HG03442 (cell line): ENCODE data around the gene GALNT8.
"Not testable (repeated sequence)": the region's sequence is repeated elsewhere in the genome, so short reads cannot be mapped to it uniquely, and the experiment has no call there.

Experiments
- ATAC-seq: cut with Tn5 transposase; IDR thresholded peaks from one replicate; pipeline ENCODE4 v1.9.1; 2021; ENCODE audit warnings: mild to moderate bottlenecking, moderate library complexity; ENCODE audit not compliant: unreplicated experiment

Gene GALNT8

GRCh38 chr12:4719821-4720636 is at the start of gene GALNT8:
TSS of gene GALNT8 (plus strand) at chr12:4720400. CDS start at chr12:4720678, 278 bp downstream.
- no peak for ATAC-seq

DNA sequence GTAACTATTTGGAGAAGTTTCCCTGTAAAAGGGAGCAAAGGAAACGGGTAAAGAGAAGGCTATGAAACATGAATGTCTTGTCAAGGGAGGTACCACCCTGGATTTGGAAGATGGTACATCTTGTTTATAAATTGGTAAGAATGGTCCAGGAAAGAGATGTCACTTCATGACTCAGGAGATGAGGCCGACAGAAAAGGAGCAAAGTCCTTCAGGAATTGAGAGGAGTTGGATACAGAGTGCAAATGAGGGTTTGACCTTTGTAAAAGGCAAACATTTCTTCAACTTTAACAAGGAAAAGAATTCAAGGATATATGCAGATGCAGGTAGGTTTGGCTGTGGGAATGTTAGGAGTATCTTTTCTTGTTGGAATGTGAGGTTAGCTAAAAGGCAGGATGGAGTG is 40.5 kb upstream of the GALNT8 start:
- no peak for ATAC-seq

GRCh38 chr12:4681732-4682131 is 38.5 kb upstream of the GALNT8 start:
- ATAC-seq = no peak

GRCh38 chr12:4685317-4685716 is 34.9 kb upstream of the GALNT8 start:
- ATAC-seq = no peak

DNA sequence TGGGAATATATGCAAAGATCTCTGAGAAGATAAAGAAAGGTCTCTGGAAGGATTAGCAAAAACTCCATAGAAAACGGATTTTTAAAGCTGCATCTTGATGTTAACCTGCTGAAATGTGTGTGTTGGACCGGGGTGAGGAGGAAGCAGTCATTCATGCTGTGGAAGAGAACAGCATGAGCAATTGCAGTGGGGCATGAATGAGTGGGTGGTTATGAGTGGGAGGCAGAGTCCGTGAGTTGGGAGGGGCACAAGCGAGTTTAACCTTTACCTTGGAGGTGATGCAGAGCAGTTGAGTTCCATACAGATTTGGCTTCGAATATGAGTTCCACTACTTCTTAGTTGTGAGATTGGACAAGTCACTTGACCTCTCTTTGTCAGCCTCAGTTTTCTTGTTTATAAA is 29.4 kb upstream of the GALNT8 start:
- no peak for ATAC-seq

- ATAC-seq = no peak
Observed at GRCh38 chr12:4700621-4701026, 19.6 kb upstream of the GALNT8 start.

DNA sequence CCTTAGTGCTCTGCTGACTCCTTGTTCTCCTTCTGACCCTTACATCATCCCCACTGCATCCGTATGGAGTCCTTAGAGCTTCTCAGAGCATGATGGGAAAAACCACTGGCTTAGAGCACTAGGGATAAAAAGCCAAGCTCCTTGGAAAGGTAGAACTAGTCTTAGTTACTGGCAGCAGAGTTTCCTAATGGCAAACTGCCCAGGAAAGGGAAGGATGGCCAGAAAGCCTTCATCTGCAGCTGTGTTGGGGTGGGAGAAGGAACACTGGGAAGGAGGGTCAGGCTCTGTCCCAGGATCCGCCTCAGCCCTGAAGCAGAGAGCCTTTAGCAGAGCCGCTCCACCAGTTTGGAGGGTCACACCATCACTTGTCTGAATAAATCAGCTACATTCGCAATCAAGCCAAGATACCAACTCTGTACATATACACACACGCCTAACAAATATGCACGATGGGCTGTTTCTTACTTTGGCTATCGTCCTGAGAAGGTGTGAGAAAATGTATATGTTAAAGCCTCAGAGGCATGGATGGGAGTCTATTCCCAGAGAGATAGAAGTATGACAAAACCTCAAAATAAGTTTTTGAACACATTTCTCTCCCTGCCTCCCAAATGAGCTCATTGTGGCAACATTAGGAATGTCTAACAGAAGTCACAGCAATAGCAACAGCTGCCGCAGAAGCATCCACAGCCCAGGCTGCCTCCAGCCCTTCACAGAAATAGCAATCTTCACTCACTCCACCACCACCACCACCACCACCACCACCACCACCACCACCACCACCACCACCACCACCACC is 18.6 kb upstream of the GALNT8 start:
- ATAC-seq = no peak

GRCh38 chr12:4703676-4704075 is 16.5 kb upstream of the GALNT8 start:
- ATAC-seq = no peak

GRCh38 chr12:4705824-4706223 is 14.4 kb upstream of the GALNT8 start:
- no peak for ATAC-seq

- no peak for ATAC-seq
Observed at GRCh38 chr12:4707306-4707705, 12.9 kb upstream of the GALNT8 start.

DNA sequence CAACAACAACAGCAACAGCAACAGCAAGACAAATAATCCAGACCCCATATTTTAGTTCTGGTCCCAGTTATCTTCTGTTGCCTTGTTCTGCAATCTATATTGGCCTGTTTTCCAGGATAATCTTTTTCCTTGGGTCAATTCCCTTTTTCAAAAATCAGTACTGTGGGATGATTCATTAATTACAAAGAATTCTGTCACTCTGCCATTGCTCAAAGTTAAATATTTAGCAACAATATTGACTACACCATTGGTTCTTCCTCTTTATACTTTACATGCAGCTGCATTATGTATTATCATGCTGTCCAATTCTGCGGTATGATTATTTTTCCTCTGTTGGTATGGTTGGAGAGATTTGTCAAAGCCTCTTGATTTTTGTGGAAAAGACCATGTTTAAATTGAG is 10.1 kb upstream of the GALNT8 start:
- ATAC-seq = no peak

DNA sequence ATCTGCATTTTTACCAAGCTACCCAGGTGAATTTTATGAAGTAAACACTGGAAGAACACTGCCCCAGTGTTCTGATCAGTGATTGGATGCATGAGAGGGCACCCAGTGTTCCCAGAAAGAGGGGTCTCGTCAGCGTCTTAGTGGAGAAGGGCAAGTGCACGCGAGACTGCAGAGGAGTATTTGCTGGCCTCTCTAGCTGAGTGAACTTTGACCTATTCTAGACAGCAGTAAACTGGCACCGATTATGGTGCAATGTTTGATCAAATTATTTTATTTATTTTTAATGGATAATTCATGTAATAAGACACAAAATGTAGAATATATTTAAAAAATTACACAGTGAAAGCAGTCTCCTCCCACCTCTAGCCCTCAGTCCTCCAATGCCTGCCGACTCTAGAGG is 5.3 kb upstream of the GALNT8 start:
- no peak for ATAC-seq

GRCh38 chr12:4717806-4718205 is 2.4 kb upstream of the GALNT8 start:
- ATAC-seq = no peak

- no peak for ATAC-seq
Observed at GRCh38 chr12:4720637-4720995, 416 bp downstream of the GALNT8 start.

DNA sequence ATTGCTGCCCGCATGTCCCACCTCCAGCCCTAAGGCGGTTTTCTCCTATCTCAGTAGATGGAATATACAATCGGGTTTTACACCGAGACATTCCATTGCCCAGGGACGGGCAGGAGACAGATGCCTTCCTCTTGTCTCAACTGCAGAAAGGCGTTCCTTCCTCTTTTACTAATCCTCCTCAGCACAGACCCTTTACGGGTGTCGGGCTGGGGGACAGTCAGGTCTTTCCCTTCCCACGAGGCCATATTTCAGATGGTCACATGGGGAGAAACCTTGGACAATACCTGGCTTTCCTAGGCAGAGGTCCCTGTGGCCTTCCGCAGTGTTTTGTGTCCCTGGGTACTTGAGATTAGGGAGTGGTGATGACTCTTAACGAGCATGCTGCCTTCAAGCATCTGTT is 1.4 kb downstream of the GALNT8 start:
- ATAC-seq = not testable (repeated sequence)

DNA sequence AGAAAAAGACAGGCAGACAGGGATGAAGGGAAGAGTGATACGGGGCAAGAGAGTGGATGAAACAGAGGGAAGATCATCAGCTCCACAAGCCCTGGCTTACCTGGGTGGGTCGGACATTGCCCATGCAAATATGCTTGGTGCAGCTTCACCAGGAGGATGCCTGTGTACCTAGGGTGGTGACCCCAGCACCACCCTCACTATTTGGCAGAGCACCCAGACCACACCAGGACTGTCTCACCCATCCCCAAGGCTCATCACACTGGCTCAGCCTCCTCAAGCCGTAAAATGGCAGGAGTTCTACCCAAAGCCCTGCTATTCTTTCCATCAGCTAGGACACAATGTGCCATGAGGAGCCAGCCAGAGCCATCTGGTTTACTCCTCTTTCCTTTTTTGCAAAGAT is 3.0 kb downstream of the GALNT8 start:
- ATAC-seq = no peak

DNA sequence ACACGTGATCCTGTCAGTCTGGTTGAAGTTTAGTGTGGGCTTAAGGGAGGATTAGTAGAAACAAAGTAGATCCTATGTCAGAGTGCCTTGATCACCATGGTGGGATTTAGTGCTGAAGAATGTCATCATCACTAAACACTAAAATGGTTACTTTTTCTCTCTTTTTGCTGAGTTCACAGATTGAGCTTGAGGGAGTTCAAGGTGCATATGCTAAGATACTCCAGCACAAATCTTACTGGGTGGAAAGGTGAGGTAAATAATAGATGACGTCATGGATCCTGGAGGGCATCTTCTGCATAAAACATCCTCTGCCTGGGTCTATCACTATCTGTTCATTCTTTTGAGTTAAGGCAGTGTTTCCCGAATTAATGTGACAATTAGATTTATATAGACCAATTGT is 4.9 kb downstream of the GALNT8 start:
- no peak for ATAC-seq

DNA sequence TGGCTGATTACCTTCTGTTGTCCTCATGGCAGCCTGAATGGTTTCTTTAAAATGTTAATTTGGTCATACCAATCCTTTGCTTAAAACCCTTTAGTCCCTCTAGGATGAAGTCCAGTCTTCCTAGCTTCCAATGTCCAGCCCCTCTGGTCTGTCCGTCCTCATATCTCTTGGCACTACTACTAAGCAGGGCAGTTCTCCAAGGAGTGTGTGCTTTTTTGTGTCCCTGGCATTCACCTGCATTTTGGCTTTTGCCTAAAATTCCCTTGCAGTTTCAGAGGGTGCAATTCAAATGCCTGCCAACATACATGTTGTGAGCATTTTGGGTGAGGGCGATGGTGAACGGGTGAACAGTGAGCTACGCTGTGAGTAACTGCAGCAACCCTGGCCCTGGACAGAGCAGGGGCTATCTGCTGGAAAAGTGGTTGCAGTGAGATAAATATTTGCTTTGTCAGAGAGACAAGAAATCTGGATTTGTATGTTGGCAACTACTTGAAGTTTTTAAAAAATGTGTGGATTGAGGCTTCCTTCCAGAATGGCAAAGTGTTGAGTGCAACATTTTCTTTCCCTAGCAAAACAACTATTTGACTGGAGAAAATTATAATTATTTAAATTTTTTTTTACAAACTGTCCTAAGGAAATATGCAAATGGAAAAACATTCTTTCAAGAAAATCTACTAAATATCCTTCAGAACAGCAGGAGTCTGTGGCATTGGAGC is 14.6 kb downstream of the GALNT8 start:
- ATAC-seq = no peak

GRCh38 chr12:4736091-4736490 is 15.9 kb downstream of the GALNT8 start:
- ATAC-seq = no peak

- ATAC-seq = no peak
Observed at GRCh38 chr12:4738541-4738940, 18.3 kb downstream of the GALNT8 start.

GRCh38 chr12:4742416-4742970 is 22.3 kb downstream of the GALNT8 start:
- no peak for ATAC-seq
